ENCODE data around the gene ATP6V0D1.

DNA sequence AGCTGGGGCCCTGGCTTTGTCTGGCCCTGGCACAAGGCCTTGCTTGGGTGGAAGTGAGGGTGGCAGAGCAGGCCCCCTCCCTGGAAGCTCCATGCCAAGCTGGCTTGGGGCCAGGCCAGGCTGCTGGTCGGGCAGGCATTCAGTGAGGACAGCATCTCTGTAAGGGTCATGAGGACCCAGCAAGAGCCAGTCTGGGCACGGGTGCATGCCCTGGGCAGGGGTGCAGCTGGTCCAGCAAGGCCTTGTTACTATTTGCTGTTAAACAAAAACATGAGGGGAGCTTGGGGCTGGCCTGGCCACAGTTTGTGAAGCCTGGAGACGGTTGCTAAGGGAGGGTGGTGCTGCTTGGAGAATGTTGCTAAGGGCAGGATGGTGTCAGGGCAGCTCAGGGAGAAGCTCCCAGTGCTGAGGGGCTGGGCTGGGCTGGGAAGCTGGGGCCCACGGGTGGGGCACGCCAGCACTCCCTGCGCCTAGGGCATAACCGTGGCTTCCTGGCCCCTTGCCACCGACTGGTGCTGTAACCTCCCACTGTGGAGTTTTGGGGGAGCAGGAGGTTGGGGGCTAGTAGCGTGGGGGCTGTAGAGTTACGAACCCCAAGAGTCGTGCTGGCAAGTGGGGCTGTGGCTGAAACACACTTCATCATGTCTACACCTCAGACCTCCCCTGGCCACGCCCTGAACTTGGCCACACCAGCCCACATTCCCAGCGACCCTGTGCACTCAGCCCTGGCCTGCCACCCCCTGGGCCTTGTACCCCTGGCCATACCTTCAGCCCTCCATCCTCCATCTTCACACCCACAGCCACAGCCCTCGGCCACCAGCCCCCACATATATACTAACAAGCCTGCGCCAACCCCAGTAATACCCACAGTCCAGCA, 89.3 kb downstream of the ATP6V0D1 start:
- TF ChIP-seq, protein P1, sequence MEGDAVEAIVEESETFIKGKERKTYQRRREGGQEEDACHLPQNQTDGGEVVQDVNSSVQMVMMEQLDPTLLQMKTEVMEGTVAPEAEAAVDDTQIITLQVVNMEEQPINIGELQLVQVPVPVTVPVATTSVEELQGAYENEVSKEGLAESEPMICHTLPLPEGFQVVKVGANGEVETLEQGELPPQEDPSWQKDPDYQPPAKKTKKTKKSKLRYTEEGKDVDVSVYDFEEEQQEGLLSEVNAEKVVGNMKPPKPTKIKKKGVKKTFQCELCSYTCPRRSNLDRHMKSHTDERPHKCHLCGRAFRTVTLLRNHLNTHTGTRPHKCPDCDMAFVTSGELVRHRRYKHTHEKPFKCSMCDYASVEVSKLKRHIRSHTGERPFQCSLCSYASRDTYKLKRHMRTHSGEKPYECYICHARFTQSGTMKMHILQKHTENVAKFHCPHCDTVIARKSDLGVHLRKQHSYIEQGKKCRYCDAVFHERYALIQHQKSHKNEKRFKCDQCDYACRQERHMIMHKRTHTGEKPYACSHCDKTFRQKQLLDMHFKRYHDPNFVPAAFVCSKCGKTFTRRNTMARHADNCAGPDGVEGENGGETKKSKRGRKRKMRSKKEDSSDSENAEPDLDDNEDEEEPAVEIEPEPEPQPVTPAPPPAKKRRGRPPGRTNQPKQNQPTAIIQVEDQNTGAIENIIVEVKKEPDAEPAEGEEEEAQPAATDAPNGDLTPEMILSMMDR (IDR thresholded peaks at IDR 0.05): no peak
- no peak for TF ChIP-seq POLR2A (IDR thresholded peaks at IDR 0.05)
